H9 (cell line): Measurements from ENCODE around the gene MT1A. TPM values are rescaled to one million over a fixed set of nuclear protein-coding genes. Genes with fewer than 3 reads are reported as not detected.

Experiments used
- DNase-seq: peaks from one replicate; pipeline ENCODE4 v3.0.0-alpha.2; 2017
- H2AFZ ChIP-seq: one replicate; pipeline ENCODE4 v1.6.1; 2013; ENCODE audit warnings: mild to moderate bottlenecking, low read length, control low read depth, moderate library complexity
- H2AK5ac ChIP-seq: 2 replicates; pipeline ENCODE4 v1.6.1; 2013; ENCODE audit warnings: low read length, control low read depth, mixed read lengths; ENCODE audit not compliant: insufficient read length
- H2BK120ac ChIP-seq: one replicate; pipeline ENCODE4 v1.6.1; 2013; ENCODE audit warnings: low read depth, mild to moderate bottlenecking, low read length, control low read depth, inconsistent platforms; ENCODE audit not compliant: poor library complexity, severe bottlenecking
- H2BK12ac ChIP-seq: 2 replicates; pipeline ENCODE4 v1.6.1; 2013; ENCODE audit warnings: low read length, control low read depth, mixed read lengths, low read depth; ENCODE audit not compliant: insufficient read length
- H2BK15ac ChIP-seq: 2 replicates; pipeline ENCODE4 v1.6.1; 2013; ENCODE audit warnings: low read depth, low read length, control low read depth
- H2BK20ac ChIP-seq: one replicate; pipeline ENCODE4 v1.6.1; 2013; ENCODE audit warnings: low read depth, mild to moderate bottlenecking, low read length, control low read depth, inconsistent platforms; ENCODE audit not compliant: poor library complexity, severe bottlenecking
- H2BK5ac ChIP-seq: 2 replicates; pipeline ENCODE4 v1.6.1; 2013; ENCODE audit warnings: low read length, control low read depth, mixed read lengths; ENCODE audit not compliant: insufficient read length
- H3K14ac ChIP-seq: 2 replicates; pipeline ENCODE4 v1.6.1; 2013; ENCODE audit warnings: low read length, control low read depth; ENCODE audit not compliant: insufficient read depth
- H3K18ac ChIP-seq: 2 replicates; pipeline ENCODE4 v1.6.1; 2013; ENCODE audit warnings: low read depth, mild to moderate bottlenecking, mixed read lengths, low read length, control low read depth; ENCODE audit not compliant: insufficient read length
- H3K23ac ChIP-seq: 2 replicates; pipeline ENCODE4 v1.6.1; 2013; ENCODE audit warnings: low read length, control low read depth, mixed read lengths, low read depth; ENCODE audit not compliant: insufficient read length
- H3K23me2 ChIP-seq: 2 replicates; pipeline ENCODE4 v1.6.1; 2013; ENCODE audit warnings: low read depth, mild to moderate bottlenecking, mixed read lengths, low read length, control low read depth; ENCODE audit not compliant: insufficient read length, poor library complexity, severe bottlenecking
- H3K27ac ChIP-seq: 2 replicates; pipeline ENCODE4 v1.5.1; 2013; ENCODE audit warnings: low read length, control low read depth, mixed read lengths, low read depth; ENCODE audit not compliant: insufficient read length
- H3K27me3 ChIP-seq: 2 replicates; pipeline ENCODE4 v1.6.1; 2013; ENCODE audit warnings: low read length, control low read depth, inconsistent platforms; ENCODE audit not compliant: insufficient read depth
- H3K4ac ChIP-seq: 2 replicates; pipeline ENCODE4 v1.6.1; 2013; ENCODE audit warnings: low read depth, mild to moderate bottlenecking, control low read depth, inconsistent platforms, low read length, moderate library complexity
- H3K4me1 ChIP-seq: 2 replicates; pipeline ENCODE4 v1.6.1; 2013; ENCODE audit warnings: low read length, control low read depth, inconsistent platforms; ENCODE audit not compliant: insufficient read depth
- H3K4me2 ChIP-seq: 2 replicates; pipeline ENCODE4 v1.6.1; 2013; ENCODE audit warnings: low read length, control low read depth, mixed read lengths; ENCODE audit not compliant: insufficient read length, insufficient read depth
- H3K56ac ChIP-seq: 2 replicates; pipeline ENCODE4 v1.6.1; 2013; ENCODE audit warnings: low read depth, mild to moderate bottlenecking, mixed read lengths, low read length, control low read depth; ENCODE audit not compliant: insufficient read length
- H3K79me1 ChIP-seq: 2 replicates; pipeline ENCODE4 v1.6.1; 2013; ENCODE audit warnings: low read depth, mild to moderate bottlenecking, moderate library complexity, low read length, control low read depth, inconsistent platforms; ENCODE audit not compliant: insufficient read depth, poor library complexity, severe bottlenecking
- H3K79me2 ChIP-seq: 2 replicates; pipeline ENCODE4 v1.6.1; 2013; ENCODE audit warnings: low read length, control low read depth, inconsistent platforms; ENCODE audit not compliant: insufficient read depth
- H3K9ac ChIP-seq: 2 replicates; pipeline ENCODE4 v1.6.1; 2013; ENCODE audit warnings: low read length, control low read depth, mixed read lengths; ENCODE audit not compliant: insufficient read length; ENCODE audit errors: extremely low read depth
- H3K9me3 ChIP-seq: one replicate; pipeline ENCODE4 v1.6.1; 2013; ENCODE audit warnings: low read depth, low read length, inconsistent platforms; ENCODE audit not compliant: control insufficient read depth
- H3T11ph ChIP-seq: one replicate; pipeline ENCODE4 v1.6.1; 2013; ENCODE audit warnings: mild to moderate bottlenecking, low read length, control low read depth, inconsistent platforms
- H4K20me1 ChIP-seq: one replicate; pipeline ENCODE4 v1.6.1; 2013; ENCODE audit not compliant: control insufficient read depth, insufficient read length, insufficient read depth
- H4K5ac ChIP-seq: 2 replicates; pipeline ENCODE4 v1.6.1; 2013; ENCODE audit warnings: low read depth, mild to moderate bottlenecking, mixed read lengths, low read length, control low read depth; ENCODE audit not compliant: insufficient read length
- H4K8ac ChIP-seq: replicated peaks from 2 replicates; pipeline ENCODE4 v1.6.1; 2013; ENCODE audit warnings: low read length, control low read depth, mixed read lengths, low read depth; ENCODE audit not compliant: insufficient read length
- H4K91ac ChIP-seq: 2 replicates; pipeline ENCODE4 v1.6.1; 2013; ENCODE audit warnings: low read depth, mild to moderate bottlenecking, moderate library complexity, mixed read lengths, low read length, control low read depth; ENCODE audit not compliant: insufficient read length
- H3K27ac Mint-ChIP-seq, 3 experiments: 2 replicates in 2 of 3; 3 replicates in 1 of 3; pipeline ENCODE4 v1.8.0; 2020 to 2021; ENCODE audit warnings: mixed read lengths in 3 of 3, mild to moderate bottlenecking in 1 of 3, moderate library complexity in 1 of 3
- H3K27me3 Mint-ChIP-seq: 2 replicates; pipeline ENCODE4 v1.8.0; 2021; ENCODE audit warnings: low read depth, mild to moderate bottlenecking, moderate library complexity, mixed read lengths
- H3K36me3 Mint-ChIP-seq, 3 experiments: 2 replicates in 2 of 3; 3 replicates in 1 of 3; pipeline ENCODE4 v1.8.0; 2020 to 2021; ENCODE audit warnings: low read depth in 3 of 3, mixed read lengths in 3 of 3; ENCODE audit not compliant: insufficient read depth in 1 of 3
- H3K4me1 Mint-ChIP-seq, 2 experiments: 2 replicates each; pipeline ENCODE4 v1.8.0; 2020; ENCODE audit warnings: mixed read lengths in 2 of 2
- H3K4me3 Mint-ChIP-seq, 2 experiments: 2 replicates in 1 of 2; 3 replicates in 1 of 2; pipeline ENCODE4 v1.8.0; 2020 to 2021; ENCODE audit warnings: mild to moderate bottlenecking in 2 of 2, mixed read lengths in 2 of 2, moderate library complexity in 1 of 2
- H3K9me3 Mint-ChIP-seq, 2 experiments: 2 replicates in 1 of 2; 3 replicates in 1 of 2; pipeline ENCODE4 v1.8.0; 2020; ENCODE audit warnings: mild to moderate bottlenecking in 2 of 2, mixed read lengths in 2 of 2, moderate library complexity in 1 of 2
- WGBS: extraction: QIAGEN DNeasy Blood & Tissue Kit; methylation state at CpG from one replicate; pipeline ENCODE4 v1.1.7; 2013; ENCODE audit warnings: missing lambda C conversion rate, low lambda C conversion rate, mixed read lengths; ENCODE audit not compliant: insufficient read length; ENCODE audit errors: extremely low coverage; 5-methylcytosine and 5-hydroxymethylcytosine counted together
- total RNA-seq: library from RNA; stranded (reverse); gene quantifications from 2 replicates; pipeline ENCODE4 v1.2.1, GENCODE V29; 2021
- TF ChIP-seq, protein P1 (sequence below): fragments of 200-600 bp; sonication (generic); conservative IDR thresholded peaks from 3 replicates; pipeline ENCODE4 v1.8.0; 2021; ENCODE audit warnings: antibody characterized with exemption, mild to moderate bottlenecking

Gene MT1A
- total RNA-seq, 1 experiment from 2014 or later = not detected

DNA sequence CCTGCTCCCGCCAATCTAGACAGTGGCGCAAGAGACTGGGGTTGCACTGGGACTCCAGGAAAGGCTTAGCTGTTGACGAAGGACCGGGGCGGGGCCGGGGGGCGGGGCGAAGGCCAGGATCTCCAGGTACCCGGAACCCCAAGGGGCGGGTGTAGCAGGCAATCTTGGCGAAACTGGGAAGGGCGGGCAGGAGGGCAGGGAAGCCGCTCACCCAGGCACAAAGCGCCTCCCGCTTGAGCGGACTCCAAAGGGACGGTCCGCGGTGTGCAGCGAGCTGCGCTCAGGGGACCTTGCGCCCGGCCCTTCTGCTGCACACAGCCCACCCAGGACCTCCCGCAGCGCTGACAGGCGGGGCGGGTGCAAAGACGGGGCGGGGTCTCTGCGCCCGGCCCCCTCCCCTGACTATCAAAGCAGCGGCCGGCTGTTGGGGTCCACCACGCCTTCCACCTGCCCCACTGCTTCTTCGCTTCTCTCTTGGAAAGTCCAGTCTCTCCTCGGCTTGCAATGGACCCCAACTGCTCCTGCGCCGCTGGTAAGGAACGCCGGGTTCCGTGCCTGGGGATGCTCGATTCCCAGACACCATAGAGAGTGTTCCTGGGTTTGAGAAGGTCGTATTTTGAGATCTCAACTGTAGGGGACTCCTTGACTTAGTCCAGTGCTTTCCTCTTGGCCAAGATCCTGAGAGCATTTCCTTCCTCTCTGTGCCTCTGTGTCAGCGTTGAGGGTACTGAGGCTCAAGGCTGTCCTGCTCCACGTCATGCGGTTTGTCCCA lies 19.3 kb downstream of the MT1A start, which contains the start of gene MT1F:
Gene MT1F, plus strand, starts transcription at position 405 of the 772 bp plus-strand sequence. Its CDS starts 100 bp downstream, at position 505.
- Histone ChIP-seq H3T11ph (no peak within 1 kb of the TSS), H3K4ac (no peak within 1 kb of the TSS), H2BK5ac (no peak within 1 kb of the TSS), H2AFZ (no peak within 1 kb of the TSS), H3K79me1 (no peaks in the 10 kb centered on the region), H3K14ac (no peak within 1 kb of the TSS), H3K9me3 (no peaks in the 10 kb centered on the region), H3K23me2 (peaks cover 6% of the 10 kb centered on the region), H4K8ac (no peak within 1 kb of the TSS), H2BK12ac (no peak within 1 kb of the TSS), H2BK120ac (no peak within 1 kb of the TSS), H3K27ac (no peak within 1 kb of the TSS), H4K20me1 (no peaks in the 10 kb centered on the region), H3K56ac (no peak within 1 kb of the TSS), H3K27me3 (peaks cover 27% of the 10 kb centered on the region; the same call in 1 of the 2 replicates), H2BK20ac (no peak within 1 kb of the TSS), H3K4me1 (peaks cover 2% of the 10 kb centered on the region; the same call in 1 of the 2 replicates), H3K79me2 (no peaks in the 10 kb centered on the region), H3K4me2 (peak within 1 kb of the TSS; percentile 81), H3K9ac (no peak within 1 kb of the TSS), H3K23ac (no peak within 1 kb of the TSS), H4K91ac (no peak within 1 kb of the TSS), H3K18ac (no peak within 1 kb of the TSS), H2BK15ac (no peak within 1 kb of the TSS), H2AK5ac (no peak within 1 kb of the TSS), H4K5ac (no peak within 1 kb of the TSS)
- TF ChIP-seq, protein P1, sequence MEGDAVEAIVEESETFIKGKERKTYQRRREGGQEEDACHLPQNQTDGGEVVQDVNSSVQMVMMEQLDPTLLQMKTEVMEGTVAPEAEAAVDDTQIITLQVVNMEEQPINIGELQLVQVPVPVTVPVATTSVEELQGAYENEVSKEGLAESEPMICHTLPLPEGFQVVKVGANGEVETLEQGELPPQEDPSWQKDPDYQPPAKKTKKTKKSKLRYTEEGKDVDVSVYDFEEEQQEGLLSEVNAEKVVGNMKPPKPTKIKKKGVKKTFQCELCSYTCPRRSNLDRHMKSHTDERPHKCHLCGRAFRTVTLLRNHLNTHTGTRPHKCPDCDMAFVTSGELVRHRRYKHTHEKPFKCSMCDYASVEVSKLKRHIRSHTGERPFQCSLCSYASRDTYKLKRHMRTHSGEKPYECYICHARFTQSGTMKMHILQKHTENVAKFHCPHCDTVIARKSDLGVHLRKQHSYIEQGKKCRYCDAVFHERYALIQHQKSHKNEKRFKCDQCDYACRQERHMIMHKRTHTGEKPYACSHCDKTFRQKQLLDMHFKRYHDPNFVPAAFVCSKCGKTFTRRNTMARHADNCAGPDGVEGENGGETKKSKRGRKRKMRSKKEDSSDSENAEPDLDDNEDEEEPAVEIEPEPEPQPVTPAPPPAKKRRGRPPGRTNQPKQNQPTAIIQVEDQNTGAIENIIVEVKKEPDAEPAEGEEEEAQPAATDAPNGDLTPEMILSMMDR = 0 out of 3 replicates have a peak, but pooled peaks have one; percentile 11
- Mint-ChIP-seq H3K27ac (peak within 1 kb of the TSS in 1 of 3 experiments; percentile 70; a peak in 2 of 7 replicates), H3K27me3 (peaks cover 78% of the 10 kb centered on the region), H3K4me3 (peak within 1 kb of the TSS; percentile 84 to 91), H3K36me3 (no peaks in the 10 kb centered on the region), H3K4me1 (peaks cover 19 to 22% of the 10 kb centered on the region in 2 experiments), H3K9me3 (no peaks in the 10 kb centered on the region)
- DNase-seq = peak; percentile 96
- WGBS = no CpG with 5 or more reads among the region's 46 CpGs
